PC-9 (cell line): ENCODE results near the gene ZNF777.
"Not testable (repeated sequence)": the region's sequence is repeated elsewhere in the genome, so short reads cannot be mapped to it uniquely, and the experiment has no call there.

Experiments
- EZH2 ChIP-seq: fragments of 200-600 bp; sonication (generic); IDR thresholded peaks from 2 replicates; pipeline ENCODE4 v1.8.0; 2017; ENCODE audit warnings: antibody characterized with exemption, low read depth
- TF ChIP-seq, protein P1 (sequence below): fragments of 200-600 bp; sonication (generic); conservative IDR thresholded peaks from 2 replicates; pipeline ENCODE4 v1.6.1; 2017; ENCODE audit warnings: mixed run types, antibody characterized with exemption, mild to moderate bottlenecking, moderate library complexity

DNA sequence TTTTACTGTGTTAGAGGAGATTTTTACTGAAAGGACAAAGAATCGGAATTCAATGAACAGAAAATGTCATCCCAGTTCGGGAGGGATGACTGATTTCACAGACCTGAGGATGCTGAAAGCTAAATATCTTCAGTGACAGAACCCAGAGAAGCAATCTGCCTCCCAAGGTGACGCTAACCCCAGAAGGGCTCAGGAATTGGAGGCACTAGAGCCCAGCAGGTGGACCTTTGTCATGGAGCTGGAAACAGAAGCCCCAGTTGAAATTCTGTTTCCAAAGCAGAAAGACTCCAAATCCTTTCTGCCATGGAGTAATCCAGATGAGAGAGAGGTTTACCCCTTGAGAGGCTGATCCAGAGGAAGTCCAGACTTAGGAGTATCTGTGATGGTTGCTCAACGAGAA is 74.3 kb downstream of the ZNF777 start:
- TF ChIP-seq, protein P1, sequence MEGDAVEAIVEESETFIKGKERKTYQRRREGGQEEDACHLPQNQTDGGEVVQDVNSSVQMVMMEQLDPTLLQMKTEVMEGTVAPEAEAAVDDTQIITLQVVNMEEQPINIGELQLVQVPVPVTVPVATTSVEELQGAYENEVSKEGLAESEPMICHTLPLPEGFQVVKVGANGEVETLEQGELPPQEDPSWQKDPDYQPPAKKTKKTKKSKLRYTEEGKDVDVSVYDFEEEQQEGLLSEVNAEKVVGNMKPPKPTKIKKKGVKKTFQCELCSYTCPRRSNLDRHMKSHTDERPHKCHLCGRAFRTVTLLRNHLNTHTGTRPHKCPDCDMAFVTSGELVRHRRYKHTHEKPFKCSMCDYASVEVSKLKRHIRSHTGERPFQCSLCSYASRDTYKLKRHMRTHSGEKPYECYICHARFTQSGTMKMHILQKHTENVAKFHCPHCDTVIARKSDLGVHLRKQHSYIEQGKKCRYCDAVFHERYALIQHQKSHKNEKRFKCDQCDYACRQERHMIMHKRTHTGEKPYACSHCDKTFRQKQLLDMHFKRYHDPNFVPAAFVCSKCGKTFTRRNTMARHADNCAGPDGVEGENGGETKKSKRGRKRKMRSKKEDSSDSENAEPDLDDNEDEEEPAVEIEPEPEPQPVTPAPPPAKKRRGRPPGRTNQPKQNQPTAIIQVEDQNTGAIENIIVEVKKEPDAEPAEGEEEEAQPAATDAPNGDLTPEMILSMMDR: not testable (repeated sequence)
- TF ChIP-seq EZH2: not testable (repeated sequence)
